ENCODE results near the gene GADD45B. TPM values are rescaled to one million over a fixed set of nuclear protein-coding genes. Genes with fewer than 3 reads are reported as not detected.

GADD45B gene
- total RNA-seq, 1 experiment from 2014 or later: 16.2 TPM

DNA sequence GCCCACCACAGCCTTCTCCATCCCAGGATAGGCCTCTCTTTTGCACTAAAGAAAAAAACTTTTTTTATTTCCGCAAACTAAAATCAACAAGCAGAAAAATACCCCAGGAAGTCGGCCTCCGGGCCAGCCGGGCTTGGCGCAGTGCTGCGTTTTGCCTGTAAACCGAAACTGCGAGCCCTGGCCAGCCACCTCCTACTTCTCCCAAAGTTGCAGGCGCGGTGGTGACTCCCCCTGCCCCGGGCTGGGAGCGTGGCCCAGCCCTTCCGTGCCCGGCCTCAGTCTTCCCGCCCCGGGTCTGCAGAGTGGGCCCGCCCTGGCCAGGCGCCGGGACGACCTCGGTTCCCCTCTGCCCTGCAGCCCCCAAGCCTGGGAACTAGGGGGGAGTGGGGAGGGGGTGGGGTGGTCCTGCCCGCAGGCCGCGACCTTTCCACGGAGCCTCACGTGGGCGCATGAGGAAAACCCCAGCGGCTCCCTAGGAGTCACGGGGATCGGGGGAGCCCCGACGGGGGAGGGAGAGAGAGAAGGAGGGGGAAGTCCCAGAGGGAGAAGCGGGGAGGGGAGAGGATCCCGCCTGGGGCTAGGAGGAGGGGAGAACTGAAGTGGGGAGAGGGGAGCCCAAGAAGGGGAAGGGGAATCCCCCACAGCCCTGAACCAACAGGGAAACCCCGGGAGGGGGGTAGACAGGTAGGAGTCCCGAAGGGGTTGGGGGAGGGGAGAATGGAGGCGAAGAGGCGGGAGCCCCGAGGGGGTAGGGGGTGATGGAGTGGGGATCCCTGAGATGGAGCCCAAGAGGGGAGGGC is 3.0 kb downstream of the GADD45B start:
- peaks cover 17 to 26% of the 10 kb centered on the region in 2 experiments for H3K4me1 Mint-ChIP-seq
- Histone ChIP-seq H3K4ac (ENCODE audit: low read depth, low read length) (no peak overlapping the region), H2BK12ac (ENCODE audit: insufficient read length, low read depth, low read length) (no peak overlapping the region), H3K14ac (ENCODE audit: insufficient read depth, low read length) (no peak overlapping the region; the same call in 1 of the 2 replicates), H3K27ac (ENCODE audit: insufficient read length, low read depth, low read length) (no peak overlapping the region), H4K91ac (ENCODE audit: insufficient read length, low read depth, low read length) (no peak overlapping the region), H3K9me3 (ENCODE audit: control insufficient read depth, low read depth, low read length) (peaks cover 4% of the 10 kb centered on the region), H2AFZ (ENCODE audit: low read length) (no peak overlapping the region), H4K8ac (replicated peaks; ENCODE audit: insufficient read length, low read depth, low read length) (no peak overlapping the region), H4K20me1 (ENCODE audit: control insufficient read depth, insufficient read depth, insufficient read length) (peaks cover 3% of the 10 kb centered on the region), H3K9ac (ENCODE audit: extremely low read depth, insufficient read length, low read length) (no peak overlapping the region), H3K23ac (ENCODE audit: insufficient read length, low read depth, low read length) (no peak overlapping the region), H3K56ac (ENCODE audit: insufficient read length, low read depth, low read length) (no peak overlapping the region), H3K79me2 (ENCODE audit: insufficient read depth, low read length) (peaks cover 2% of the 10 kb centered on the region; the same call in 1 of the 2 replicates), H3K4me1 (ENCODE audit: insufficient read depth, low read length) (peaks cover 4% of the 10 kb centered on the region; the same call in 1 of the 2 replicates), H3T11ph (ENCODE audit: low read length) (no peak overlapping the region), H4K5ac (ENCODE audit: insufficient read length, low read depth, low read length) (no peak overlapping the region), H3K27me3 (ENCODE audit: insufficient read depth, low read length) (peaks cover 7% of the 10 kb centered on the region; the same call in 1 of the 2 replicates), H2BK20ac (ENCODE audit: low read depth, low read length, poor library complexity, severe bottlenecking) (no peak overlapping the region), H2BK120ac (ENCODE audit: low read depth, low read length, poor library complexity, severe bottlenecking) (no peak overlapping the region), H3K4me2 (ENCODE audit: insufficient read depth, insufficient read length, low read length) (peak overlapping the region; percentile 65), H2BK5ac (ENCODE audit: insufficient read length, low read length) (no peak overlapping the region), H3K18ac (ENCODE audit: insufficient read length, low read depth, low read length) (no peak overlapping the region), H3K79me1 (ENCODE audit: insufficient read depth, low read depth, low read length, poor library complexity, severe bottlenecking) (no peaks in the 10 kb centered on the region), H2AK5ac (ENCODE audit: insufficient read length, low read length) (no peak overlapping the region), H2BK15ac (ENCODE audit: low read depth, low read length) (no peak overlapping the region), H3K23me2 (ENCODE audit: insufficient read length, low read depth, low read length, poor library complexity, severe bottlenecking) (peaks cover 28% of the 10 kb centered on the region)
- WGBS (ENCODE audit: extremely low coverage, insufficient read length, low lambda C conversion rate): no CpG with 5 or more reads among the region's 39 CpGs
- peaks cover 0 to 3% (median 1%) of the 10 kb centered on the region in 3 experiments; a peak in 1 of 7 replicates for H3K36me3 Mint-ChIP-seq (ENCODE audit: insufficient read depth in 1 of 3, low read depth in 3 of 3)
- TF ChIP-seq, protein P1, sequence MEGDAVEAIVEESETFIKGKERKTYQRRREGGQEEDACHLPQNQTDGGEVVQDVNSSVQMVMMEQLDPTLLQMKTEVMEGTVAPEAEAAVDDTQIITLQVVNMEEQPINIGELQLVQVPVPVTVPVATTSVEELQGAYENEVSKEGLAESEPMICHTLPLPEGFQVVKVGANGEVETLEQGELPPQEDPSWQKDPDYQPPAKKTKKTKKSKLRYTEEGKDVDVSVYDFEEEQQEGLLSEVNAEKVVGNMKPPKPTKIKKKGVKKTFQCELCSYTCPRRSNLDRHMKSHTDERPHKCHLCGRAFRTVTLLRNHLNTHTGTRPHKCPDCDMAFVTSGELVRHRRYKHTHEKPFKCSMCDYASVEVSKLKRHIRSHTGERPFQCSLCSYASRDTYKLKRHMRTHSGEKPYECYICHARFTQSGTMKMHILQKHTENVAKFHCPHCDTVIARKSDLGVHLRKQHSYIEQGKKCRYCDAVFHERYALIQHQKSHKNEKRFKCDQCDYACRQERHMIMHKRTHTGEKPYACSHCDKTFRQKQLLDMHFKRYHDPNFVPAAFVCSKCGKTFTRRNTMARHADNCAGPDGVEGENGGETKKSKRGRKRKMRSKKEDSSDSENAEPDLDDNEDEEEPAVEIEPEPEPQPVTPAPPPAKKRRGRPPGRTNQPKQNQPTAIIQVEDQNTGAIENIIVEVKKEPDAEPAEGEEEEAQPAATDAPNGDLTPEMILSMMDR (conservative IDR thresholded peaks at IDR 0.05): no peak
- H3K4me3 Mint-ChIP-seq: peak overlapping the region; percentile 88 to 94
- H3K27me3 Mint-ChIP-seq (ENCODE audit: low read depth): peaks cover 50% of the 10 kb centered on the region
- peak overlapping the region in 1 of 3 experiments; percentile 10; a peak in 1 of 7 replicates for H3K27ac Mint-ChIP-seq
- no peak for DNase-seq
- H3K9me3 Mint-ChIP-seq: peaks cover 5 to 6% of the 10 kb centered on the region in 2 experiments; a peak in 4 of 5 replicates

Measured in H9 (cell line).